Measurements from ENCODE around the gene NR3C2. TPM values are rescaled to one million over a fixed set of nuclear protein-coding genes. Genes with fewer than 3 reads are reported as not detected.

NR3C2 gene
- total RNA-seq, 1 experiment from 2014 or later, result 1.6 TPM

GRCh38 chr4:148271166-148271565, 171.0 kb downstream of the NR3C2 start:
- no peaks in the 10 kb centered on the region for H3K27me3 ChIP-seq (replicated peaks; ENCODE audit: insufficient read depth, low read depth, low read length, poor library complexity)
- ChIA-PET CTCF (no interaction called here), POLR2A (ENCODE audit: low non-redundant PET) (no interaction called here)
- no peaks in the 10 kb centered on the region for H3K36me3 ChIP-seq (ENCODE audit: insufficient read depth, low read length, poor library complexity, severe bottlenecking)
- TF ChIP-seq CTCF (conservative IDR thresholded peaks at IDR 0.05; ENCODE audit: low read depth, low read length), result no peak
- no peak for TF ChIP-seq EZH2 (IDR thresholded peaks at IDR 0.05; ENCODE audit: borderline replicate concordance, low read depth, low read length, poor library complexity, severe bottlenecking)
- H3K4me1 ChIP-seq (ENCODE audit: insufficient read depth, low read length, poor library complexity, severe bottlenecking), result no peaks in the 10 kb centered on the region
- no peak for DNase-seq (ENCODE audit: low spot score)
- intact Hi-C loops (cut with micrococcal nuclease; ENCODE audit: unreplicated experiment), result no loop called here
- H3K4me3 ChIP-seq (ENCODE audit: low read depth, low read length, poor library complexity, severe bottlenecking), result no peak overlapping the region
- BruUV-seq (replicated peaks), result no TSS peak
- no peaks in the 10 kb centered on the region for H3K9me3 ChIP-seq (ENCODE audit: low read depth, low read length, poor library complexity, severe bottlenecking)
- no peak overlapping the region for H3K27ac ChIP-seq (ENCODE audit: low read depth, low read length, poor library complexity, severe bottlenecking)

GRCh38 chr4:148270630-148271029, 171.6 kb downstream of the NR3C2 start:
- no peaks in the 10 kb centered on the region for H3K4me1 ChIP-seq (ENCODE audit: insufficient read depth, low read length, poor library complexity, severe bottlenecking)
- ChIA-PET CTCF (no interaction called here), POLR2A (ENCODE audit: low non-redundant PET) (no interaction called here)
- H3K36me3 ChIP-seq (ENCODE audit: insufficient read depth, low read length, poor library complexity, severe bottlenecking), result no peaks in the 10 kb centered on the region
- no peak overlapping the region for H3K4me3 ChIP-seq (ENCODE audit: low read depth, low read length, poor library complexity, severe bottlenecking)
- TF ChIP-seq EZH2 (IDR thresholded peaks at IDR 0.05; ENCODE audit: borderline replicate concordance, low read depth, low read length, poor library complexity, severe bottlenecking), result no peak
- TF ChIP-seq CTCF (conservative IDR thresholded peaks at IDR 0.05; ENCODE audit: low read depth, low read length), result no peak
- intact Hi-C loops (cut with micrococcal nuclease; ENCODE audit: unreplicated experiment), result no loop called here
- DNase-seq (ENCODE audit: low spot score), result no peak
- no peaks in the 10 kb centered on the region for H3K9me3 ChIP-seq (ENCODE audit: low read depth, low read length, poor library complexity, severe bottlenecking)
- no peaks in the 10 kb centered on the region for H3K27me3 ChIP-seq (replicated peaks; ENCODE audit: insufficient read depth, low read depth, low read length, poor library complexity)
- no TSS peak for BruUV-seq (replicated peaks)
- H3K27ac ChIP-seq (ENCODE audit: low read depth, low read length, poor library complexity, severe bottlenecking), result no peak overlapping the region

GRCh38 chr4:148268835-148269234, 173.4 kb downstream of the NR3C2 start:
- Histone ChIP-seq H3K4me1 (ENCODE audit: insufficient read depth, low read length, poor library complexity, severe bottlenecking) (no peaks in the 10 kb centered on the region), H3K27me3 (replicated peaks; ENCODE audit: insufficient read depth, low read depth, low read length, poor library complexity) (no peaks in the 10 kb centered on the region), H3K27ac (ENCODE audit: low read depth, low read length, poor library complexity, severe bottlenecking) (no peak overlapping the region), H3K36me3 (ENCODE audit: insufficient read depth, low read length, poor library complexity, severe bottlenecking) (no peaks in the 10 kb centered on the region), H3K9me3 (ENCODE audit: low read depth, low read length, poor library complexity, severe bottlenecking) (no peaks in the 10 kb centered on the region), H3K4me3 (ENCODE audit: low read depth, low read length, poor library complexity, severe bottlenecking) (no peak overlapping the region)
- no TSS peak for BruUV-seq (replicated peaks)
- ChIA-PET POLR2A (ENCODE audit: low non-redundant PET) (no interaction called here), CTCF (no interaction called here)
- TF ChIP-seq CTCF (conservative IDR thresholded peaks at IDR 0.05; ENCODE audit: low read depth, low read length) (no peak), EZH2 (IDR thresholded peaks at IDR 0.05; ENCODE audit: borderline replicate concordance, low read depth, low read length, poor library complexity, severe bottlenecking) (no peak)
- DNase-seq (ENCODE audit: low spot score), result no peak
- intact Hi-C loops (cut with micrococcal nuclease; ENCODE audit: unreplicated experiment), result no loop called here

Measured in A673 (cell line).